GM10248 (cell line): ENCODE results near the gene LYG2.
"Not testable (repeated sequence)": the region's sequence is repeated elsewhere in the genome, so short reads cannot be mapped to it uniquely, and the experiment has no call there.

Experiments used
- CTCF ChIA-PET: fragments of 300-600 bp; sonication (Branson Sonifier 250); formaldehyde crosslinking; extraction: SDS; loops from one replicate; lab custom pipeline; 2021; ENCODE audit warnings: antibody characterized with exemption; lab: Yijun Ruan, JAX
- POLR2A ChIA-PET: fragments of 350-650 bp; sonication (Branson Sonifier 250); formaldehyde crosslinking; extraction: SDS; loops from one replicate; lab custom pipeline; 2020; ENCODE audit warnings: antibody characterized with exemption; lab: Yijun Ruan, JAX
- DNase-seq: peaks from one replicate; pipeline ENCODE4 v3.0.0; 2012; ENCODE audit errors: extremely low spot score
- CTCF ChIP-seq: IDR thresholded peaks from 2 replicates; pipeline ENCODE4 v1.5.1; 2012; ENCODE audit warnings: mild to moderate bottlenecking, low read depth; ENCODE audit errors: extremely low read depth, missing control alignments, control extremely low read depth

LYG2 gene

DNA sequence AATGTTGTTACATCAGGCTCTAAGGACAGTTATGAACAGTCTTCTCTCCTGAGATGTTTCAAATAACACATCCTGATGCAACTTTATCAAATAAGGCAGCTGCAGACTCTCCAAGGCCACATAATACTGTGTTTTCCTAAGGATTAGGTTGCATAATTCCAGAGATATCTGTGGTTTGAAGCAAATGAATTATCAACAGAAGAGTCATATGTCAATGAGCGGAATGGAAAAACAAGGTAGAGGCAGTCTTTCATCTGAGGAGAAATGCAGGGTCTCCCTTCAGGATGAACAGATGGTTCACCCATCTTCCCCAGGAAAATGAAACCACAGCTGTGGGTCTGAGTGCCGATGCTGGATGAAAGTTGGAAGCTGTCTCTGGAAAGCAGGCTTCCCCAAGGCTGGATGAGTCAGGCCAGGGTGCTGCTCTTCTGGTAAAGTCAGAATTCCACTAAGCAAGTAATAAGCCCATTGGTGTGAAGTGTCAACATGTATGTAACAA is 23.4 kb upstream of the LYG2 start:
- POLR2A ChIA-PET, result no interaction called here
- DNase-seq, result no peak
- CTCF ChIA-PET, result no interaction called here
- no peak for TF ChIP-seq CTCF

DNA sequence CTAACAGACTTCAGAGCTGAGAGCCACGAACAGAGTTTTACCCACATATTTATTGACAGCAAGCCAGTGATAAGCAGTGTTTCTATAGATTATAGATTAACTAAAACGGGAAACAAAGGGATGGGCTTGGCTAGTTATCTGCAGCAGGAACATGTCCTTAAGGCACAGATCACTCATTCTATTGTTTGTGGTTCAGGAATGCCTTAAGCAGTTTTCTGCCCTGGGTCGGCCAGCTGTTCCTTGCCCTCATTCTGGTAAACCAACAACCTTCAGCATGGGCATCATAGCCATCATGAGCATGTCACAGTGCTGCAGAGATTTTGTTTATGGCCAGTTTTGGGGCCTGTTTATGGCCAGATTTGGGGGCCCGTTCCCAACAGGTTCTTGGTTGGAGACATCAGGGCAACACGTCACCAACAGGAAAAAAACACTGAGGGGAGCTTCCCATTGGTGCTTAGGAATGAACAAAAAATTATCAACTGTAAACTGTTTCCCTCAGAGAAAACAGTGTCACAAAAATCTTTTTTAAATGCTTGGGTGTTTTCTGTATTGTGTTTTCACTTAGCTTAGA is 22.8 kb upstream of the LYG2 start:
- DNase-seq, POLR2A ChIA-PET, CTCF ChIA-PET: not testable (repeated sequence)

DNA sequence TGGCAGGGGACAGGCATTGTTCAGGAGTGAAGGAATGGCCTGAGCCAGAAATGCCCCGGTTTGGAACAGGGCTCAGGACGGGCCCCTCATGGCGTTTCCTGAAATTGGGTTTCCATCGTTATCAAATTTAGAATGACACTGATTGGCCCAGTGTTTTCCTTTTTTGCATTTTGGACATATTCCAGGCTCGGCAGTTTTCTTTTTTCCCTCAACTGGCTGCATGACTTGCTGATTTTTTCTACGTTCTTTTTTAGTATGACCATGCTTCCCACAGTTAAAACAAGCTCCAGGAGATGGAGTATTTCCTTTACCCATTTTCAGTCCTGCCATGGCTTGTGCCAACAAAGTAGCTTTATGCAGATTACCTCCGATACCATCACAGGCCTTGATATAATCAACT is 20.4 kb upstream of the LYG2 start:
- ChIA-PET CTCF (interaction anchor here (1.0 kb wide), 1 partner anchor 62 kb away, joined by 3 read pairs; no protein-coding TSS in a partner anchor), POLR2A (no interaction called here)
- DNase-seq, result no peak
- TF ChIP-seq CTCF, result no peak

GRCh38 chr2:99261242-99261641 is 5.8 kb upstream of the LYG2 start:
- CTCF ChIA-PET, result interaction anchor here (1.3 to 1.5 kb wide), 3 partner anchors 10 to 57 kb away, joined by 3 to 5 read pairs (median 3); no protein-coding TSS in a partner anchor
- DNase-seq, result no peak
- POLR2A ChIA-PET, result no interaction called here
- no peak for TF ChIP-seq CTCF

- ChIA-PET CTCF (interaction anchor here (1.3 kb wide), 1 partner anchor 58 kb away, joined by 3 read pairs; no protein-coding TSS in a partner anchor), POLR2A (no interaction called here)
- no peak for DNase-seq
- TF ChIP-seq CTCF, result no peak
Observed at GRCh38 chr2:99260184-99260583, 4.7 kb upstream of the LYG2 start.

DNA sequence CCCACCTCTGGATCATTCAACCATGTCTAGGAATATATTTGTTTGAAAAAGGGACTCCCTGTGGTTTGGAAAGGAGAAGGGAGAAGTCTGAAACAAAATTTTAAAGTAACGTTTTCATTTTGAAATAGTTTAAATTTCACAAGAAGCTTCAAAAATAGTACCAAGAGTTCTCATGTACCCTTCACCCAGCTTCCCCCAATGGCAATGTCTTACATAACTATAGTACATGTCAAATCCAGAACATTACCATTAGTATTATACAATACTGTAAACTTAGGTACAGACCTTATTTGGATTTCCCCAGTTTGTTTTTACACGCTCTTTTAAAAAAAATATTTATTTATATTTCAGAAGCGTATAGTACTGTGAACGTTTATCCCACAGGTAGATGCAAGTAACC is 4.0 kb upstream of the LYG2 start:
- ChIA-PET CTCF (no interaction called here), POLR2A (no interaction called here)
- TF ChIP-seq CTCF, result no peak
- DNase-seq, result no peak

DNA sequence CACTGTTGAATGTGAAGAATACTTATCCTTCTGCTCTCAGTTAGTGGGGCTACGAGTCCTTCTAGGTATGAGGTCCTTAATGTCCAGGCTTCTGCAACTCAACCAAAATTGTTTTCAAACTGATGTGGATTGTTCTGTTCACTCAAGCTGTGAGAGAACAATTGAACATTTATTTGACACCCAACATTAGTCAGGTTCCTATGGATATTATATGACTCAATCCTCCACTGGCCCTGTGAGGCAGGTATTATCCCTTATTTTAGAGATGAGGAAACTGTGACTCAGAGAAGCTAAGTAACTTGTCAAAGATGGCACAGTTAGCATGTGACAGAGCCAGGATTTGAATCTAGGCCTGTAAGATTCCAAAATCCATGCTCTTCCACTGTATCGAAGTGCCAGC is 1.2 kb upstream of the LYG2 start:
- CTCF ChIA-PET, result no interaction called here
- no peak for DNase-seq
- POLR2A ChIA-PET, result no interaction called here

More for the DNA sequence above, 1.2 kb upstream of the LYG2 start:
- TF ChIP-seq CTCF, result no peak
